HG03439 (cell line): ENCODE data around the gene SNX9.
"Not testable (repeated sequence)": the region's sequence is repeated elsewhere in the genome, so short reads cannot be mapped to it uniquely, and the experiment has no call there.

Experiments used
- ATAC-seq: cut with Tn5 transposase; IDR thresholded peaks from one replicate; pipeline ENCODE4 v1.9.1; 2021; ENCODE audit warnings: mild to moderate bottlenecking, moderate library complexity; ENCODE audit not compliant: unreplicated experiment

SNX9 gene

GRCh38 chr6:157830354-157831017 is 7.4 kb downstream of the SNX9 start:
- ATAC-seq = peak; percentile 87

GRCh38 chr6:157831018-157831369 is 7.9 kb downstream of the SNX9 start:
- no peak for ATAC-seq

- ATAC-seq = no peak
These were observed 8.6 kb downstream of the SNX9 start for GRCh38 chr6:157831424-157832249.

GRCh38 chr6:157832250-157832967 is 9.4 kb downstream of the SNX9 start:
- ATAC-seq = no peak

- ATAC-seq = no peak
These were observed 11.5 kb downstream of the SNX9 start for GRCh38 chr6:157834549-157834948.

- ATAC-seq = no peak
These were observed 15.8 kb downstream of the SNX9 start for GRCh38 chr6:157838718-157839430.

- no peak for ATAC-seq
These were observed 16.6 kb downstream of the SNX9 start for GRCh38 chr6:157839606-157840005.

- ATAC-seq = no peak
These were observed 17.2 kb downstream of the SNX9 start for GRCh38 chr6:157840261-157840660.

GRCh38 chr6:157840776-157841175 is 17.7 kb downstream of the SNX9 start:
- no peak for ATAC-seq

GRCh38 chr6:157841211-157841840 is 18.3 kb downstream of the SNX9 start:
- ATAC-seq = peak; percentile 53

- ATAC-seq = no peak
These were observed 19.2 kb downstream of the SNX9 start for GRCh38 chr6:157842212-157842611.

- ATAC-seq = not testable (repeated sequence)
These were observed 21.1 kb downstream of the SNX9 start for GRCh38 chr6:157844196-157844595.

- peak; percentile 13 for ATAC-seq
These were observed 22.6 kb downstream of the SNX9 start for GRCh38 chr6:157845493-157846259.

- ATAC-seq = no peak
These were observed 24.8 kb downstream of the SNX9 start for GRCh38 chr6:157847846-157848245.

- ATAC-seq = no peak
These were observed 25.6 kb downstream of the SNX9 start for GRCh38 chr6:157848693-157849092.

- no peak for ATAC-seq
These were observed 26.4 kb downstream of the SNX9 start for GRCh38 chr6:157849288-157850017.

GRCh38 chr6:157850030-157850429 is 27.0 kb downstream of the SNX9 start:
- no peak for ATAC-seq

GRCh38 chr6:157853018-157853805 is 30.2 kb downstream of the SNX9 start:
- no peak for ATAC-seq
